HG03558 (cell line): ENCODE results near the gene CASP9.
"Not testable (repeated sequence)": the region's sequence is repeated elsewhere in the genome, so short reads cannot be mapped to it uniquely, and the experiment has no call there.

ENCODE experiments used
- ATAC-seq: cut with Tn5 transposase; IDR thresholded peaks from one replicate; pipeline ENCODE4 v1.9.1; 2021; ENCODE audit warnings: moderate number of reproducible peaks; ENCODE audit not compliant: unreplicated experiment; ENCODE audit errors: extremely low read depth

Gene CASP9

DNA sequence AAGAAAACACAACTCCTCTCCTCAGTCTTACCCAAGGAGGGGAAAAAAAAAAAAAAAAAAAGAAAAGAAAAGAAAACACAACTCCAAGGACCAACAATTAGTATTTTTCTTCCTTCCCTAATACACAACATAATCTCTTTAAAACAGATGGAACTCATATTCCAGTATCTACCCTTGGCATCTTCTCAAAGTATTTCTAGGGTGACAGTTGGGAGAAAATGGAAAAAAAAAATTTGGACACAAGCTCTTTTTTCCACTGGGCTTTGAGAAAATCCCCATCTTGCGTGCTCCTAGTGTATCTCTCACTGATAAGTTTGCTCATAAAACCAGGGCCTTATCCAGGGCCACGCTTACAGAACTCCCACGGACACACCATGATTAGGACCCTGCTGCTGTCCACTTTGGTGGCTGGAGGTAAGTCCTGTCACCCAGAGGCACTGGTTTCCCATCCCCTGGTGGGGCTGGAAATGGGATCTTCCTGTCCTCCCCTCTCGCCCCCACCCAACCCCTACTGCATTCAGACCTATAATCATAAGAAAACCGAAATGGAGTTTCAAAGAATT is 48.2 kb downstream of the CASP9 start, which contains the start of gene CELA2B:
Gene CELA2B, plus strand, starts transcription at position 353 of the 563 bp plus-strand sequence. Its CDS starts 22 bp downstream, at position 375.
- no peak for ATAC-seq

- ATAC-seq, result no peak
Observed at GRCh38 chr1:15472587-15472986, 51.4 kb downstream of the CASP9 start.

GRCh38 chr1:15471723-15472122 is 52.3 kb downstream of the CASP9 start:
- ATAC-seq, result not testable (repeated sequence)

DNA sequence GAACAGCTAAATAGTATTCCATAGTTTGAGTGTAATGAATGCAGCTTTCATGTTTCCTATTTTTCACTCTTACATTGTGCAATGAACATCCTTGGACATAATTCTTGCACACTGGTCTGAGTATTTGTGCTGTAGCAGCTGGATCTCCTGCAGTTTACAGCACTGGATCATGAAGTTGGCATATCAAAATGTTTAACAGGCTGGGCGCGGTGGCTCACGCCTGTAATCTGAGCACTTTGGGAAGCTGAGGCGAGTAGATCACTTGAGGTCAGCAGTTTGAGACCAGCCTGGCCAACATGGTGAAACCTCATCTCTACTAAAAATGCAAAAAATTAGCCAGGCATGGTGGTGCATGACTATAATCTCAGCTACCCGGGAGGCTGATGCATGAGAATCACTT is 52.9 kb downstream of the CASP9 start:
- not testable (repeated sequence) for ATAC-seq

- not testable (repeated sequence) for ATAC-seq
Observed at GRCh38 chr1:15469821-15470448, 54.1 kb downstream of the CASP9 start.

DNA sequence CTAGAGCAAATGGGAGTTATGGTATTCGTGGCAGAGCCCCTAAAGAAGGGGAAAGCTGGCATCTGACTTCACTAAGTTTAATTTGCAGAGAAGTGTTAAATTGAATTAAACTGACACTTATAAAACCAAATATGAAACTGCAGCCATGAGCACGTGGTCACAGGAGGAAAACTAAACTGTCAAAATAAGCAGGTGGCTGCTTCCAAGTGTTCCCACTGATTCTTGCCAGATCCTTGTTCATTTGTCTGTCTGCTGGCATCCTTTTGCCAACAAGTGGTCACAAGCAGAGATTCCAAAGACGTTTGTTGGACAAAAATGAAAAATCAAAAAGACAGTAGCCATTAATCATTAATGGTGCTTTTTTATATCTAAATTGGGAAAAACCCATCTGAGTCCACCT is 54.7 kb downstream of the CASP9 start:
- no peak for ATAC-seq

DNA sequence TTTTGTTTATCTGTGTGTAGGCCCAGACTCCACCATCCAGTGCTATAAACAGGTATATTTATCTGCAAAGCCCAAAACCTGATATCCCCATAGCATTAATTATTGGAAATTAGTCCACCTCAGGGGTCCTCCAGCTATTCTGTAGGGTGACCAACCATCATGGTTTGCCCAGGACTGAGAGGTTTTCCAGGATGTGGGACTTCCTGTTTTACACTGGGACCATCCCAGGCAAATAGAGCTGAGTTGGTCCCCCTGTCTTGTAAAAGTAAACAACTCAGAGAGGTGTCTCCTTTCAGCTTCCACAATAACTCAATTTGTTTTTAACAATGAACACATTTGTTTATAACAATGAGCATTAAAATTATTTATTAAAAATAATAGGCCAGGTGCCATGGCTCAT is 55.9 kb downstream of the CASP9 start:
- no peak for ATAC-seq

- not testable (repeated sequence) for ATAC-seq
Observed at GRCh38 chr1:15466955-15467625, 56.9 kb downstream of the CASP9 start.

GRCh38 chr1:15465674-15466073 is 58.3 kb downstream of the CASP9 start:
- no peak for ATAC-seq

DNA sequence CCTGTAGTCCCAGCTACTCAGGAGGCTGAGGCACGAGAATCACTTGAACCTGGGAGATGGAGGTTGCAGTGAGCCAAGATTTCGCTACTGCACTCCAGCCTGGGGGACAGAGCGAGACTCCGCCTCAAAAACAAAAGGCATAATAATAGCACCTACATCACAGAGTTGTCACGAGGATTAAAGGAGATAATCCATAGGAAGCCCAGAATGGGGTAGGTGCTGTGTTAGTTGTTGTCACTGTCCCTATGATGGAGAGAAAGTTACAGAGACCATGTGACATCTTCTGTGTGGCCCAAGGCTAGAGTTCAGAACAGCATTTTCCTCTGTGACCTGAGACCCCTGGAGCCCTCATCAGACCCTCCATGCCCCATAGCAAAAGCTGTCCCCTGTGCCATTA is 60.1 kb downstream of the CASP9 start:
- not testable (repeated sequence) for ATAC-seq

DNA sequence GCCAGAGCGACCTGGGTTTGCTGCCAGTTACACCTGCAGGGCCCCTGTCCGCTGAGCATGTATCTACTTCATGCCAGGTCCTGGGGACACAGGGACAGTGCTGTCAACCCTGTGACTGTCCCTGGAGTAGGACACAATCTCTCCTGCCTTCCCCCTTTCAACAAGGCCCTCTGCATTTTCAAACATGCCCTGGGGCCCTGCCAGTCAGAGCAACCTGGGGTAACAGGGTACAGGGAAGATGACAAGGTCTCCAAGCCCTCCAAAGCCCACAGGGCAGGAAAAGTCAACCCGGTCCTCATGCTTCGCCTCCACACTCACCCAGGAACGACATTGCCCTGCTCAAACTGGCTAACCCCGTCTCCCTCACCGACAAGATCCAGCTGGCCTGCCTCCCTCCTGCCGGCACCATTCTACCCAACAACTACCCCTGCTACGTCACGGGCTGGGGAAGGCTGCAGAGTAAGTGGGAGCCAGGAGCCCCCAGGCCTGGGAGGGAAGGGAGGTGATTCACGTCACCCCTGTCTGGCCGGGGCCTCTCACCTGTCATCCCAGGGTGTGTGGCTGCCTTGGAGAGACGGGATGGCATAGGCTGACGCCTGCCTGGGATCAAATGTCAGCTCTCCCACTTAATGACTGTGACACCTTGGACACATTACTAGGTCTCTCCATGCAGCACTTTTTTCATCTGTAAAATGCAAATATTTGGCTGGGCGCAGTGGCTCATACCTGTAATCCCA is 60.8 kb downstream of the CASP9 start:
- not testable (repeated sequence) for ATAC-seq

- no peak for ATAC-seq
Observed at GRCh38 chr1:15460708-15461095, 63.3 kb downstream of the CASP9 start.

GRCh38 chr1:15459771-15460707 is 64.0 kb downstream of the CASP9 start:
- no peak for ATAC-seq

- not testable (repeated sequence) for ATAC-seq
Observed at GRCh38 chr1:15458388-15458787, 65.6 kb downstream of the CASP9 start.

DNA sequence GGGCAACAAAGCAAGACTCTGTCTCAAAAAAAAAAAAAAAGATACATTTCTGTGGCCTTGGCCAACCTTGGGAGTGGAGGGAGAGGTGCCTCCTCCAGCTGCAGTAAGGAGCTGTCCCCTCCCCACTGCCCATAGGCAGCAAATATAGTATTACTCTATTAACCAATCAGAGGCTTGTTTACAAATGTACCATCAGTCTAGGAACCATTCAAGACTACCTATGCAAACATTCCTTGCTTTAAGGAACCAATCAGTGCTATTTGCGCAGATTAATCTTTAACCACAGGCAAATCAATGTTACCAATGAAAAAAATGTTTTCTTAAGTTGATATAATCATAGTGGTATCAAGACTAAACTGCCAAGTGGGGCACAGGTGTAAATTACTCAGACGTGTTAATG is 66.4 kb downstream of the CASP9 start:
- ATAC-seq, result no peak

DNA sequence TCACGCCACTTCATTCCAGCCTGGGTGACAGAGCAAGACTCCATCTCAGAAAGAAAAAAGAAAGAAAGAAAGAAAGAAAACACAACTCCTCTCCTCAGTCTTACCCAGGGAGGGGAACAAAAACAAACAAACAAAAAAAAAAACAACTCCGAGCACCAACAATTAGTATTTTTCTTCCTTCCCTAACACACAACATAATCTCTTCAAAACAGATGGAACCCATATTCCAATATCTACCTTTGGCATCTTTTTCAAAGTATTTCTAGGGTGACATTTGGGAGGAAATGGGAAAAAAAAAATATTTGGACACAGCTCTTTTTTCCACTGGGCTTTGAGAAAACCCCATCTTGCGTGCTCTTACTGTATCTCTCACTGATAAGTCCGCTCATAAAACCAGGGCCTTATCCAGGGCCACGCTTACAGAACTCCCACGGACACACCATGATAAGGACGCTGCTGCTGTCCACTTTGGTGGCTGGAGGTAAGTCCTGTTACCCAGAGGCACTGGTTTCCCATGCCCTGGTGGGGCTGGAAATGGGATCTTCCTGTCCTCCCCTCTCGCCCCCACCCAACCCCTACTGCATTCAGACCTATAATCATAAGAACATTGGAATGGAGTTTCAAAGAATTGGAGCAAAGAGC is 67.6 kb downstream of the CASP9 start, which contains the start of gene CELA2A:
Gene CELA2A, plus strand, starts transcription at position 420 of the 642 bp plus-strand sequence. Its CDS starts 22 bp downstream, at position 442.
- no peak for ATAC-seq

DNA sequence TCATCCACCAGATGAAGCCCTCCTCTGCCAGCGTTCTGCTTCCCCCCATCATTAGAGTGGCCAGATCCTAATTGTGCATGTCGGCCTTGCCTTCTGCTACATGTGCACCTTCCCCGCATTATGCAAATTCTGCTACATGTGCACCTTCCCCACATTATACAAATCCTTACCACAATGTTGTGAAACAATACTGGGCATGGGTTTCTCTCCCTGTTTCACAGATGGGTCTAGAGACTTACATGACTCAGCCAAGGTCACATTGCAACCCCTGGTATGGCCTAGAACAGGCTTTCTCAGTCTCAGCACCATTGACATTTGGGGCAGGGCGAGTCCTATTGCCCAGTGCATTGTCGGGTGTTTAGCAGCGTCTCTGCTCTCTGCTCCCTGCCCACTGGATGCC is 68.5 kb downstream of the CASP9 start:
- no peak for ATAC-seq

- no peak for ATAC-seq
Observed at GRCh38 chr1:15454256-15454655, 69.8 kb downstream of the CASP9 start.

- ATAC-seq, result no peak
Observed at GRCh38 chr1:15453734-15454133, 70.3 kb downstream of the CASP9 start.
